Measurements from ENCODE around the gene PGAM4.
"Not testable (repeated sequence)": the region's sequence is repeated elsewhere in the genome, so short reads cannot be mapped to it uniquely, and the experiment has no call there.

PGAM4 gene

DNA sequence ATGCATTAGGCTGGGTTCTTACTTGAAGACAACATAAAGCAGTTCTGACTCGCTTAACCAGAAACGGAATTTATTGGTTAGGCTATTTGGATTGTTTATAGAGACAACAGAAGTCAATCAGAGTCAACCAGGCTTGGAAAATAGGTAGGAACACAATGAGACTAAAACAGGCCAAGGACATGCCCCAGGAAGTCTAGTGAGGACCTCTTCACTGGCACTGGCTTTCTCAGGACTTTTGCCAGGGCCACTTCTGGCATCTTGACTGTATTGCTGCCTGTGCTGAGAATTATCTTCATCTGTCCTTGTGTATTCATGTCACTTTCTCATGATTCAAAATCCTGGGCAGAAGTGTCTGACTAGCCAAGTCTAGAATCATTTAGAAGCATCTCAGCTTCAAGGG, 19.6 kb downstream of the PGAM4 start:
- FAIRE-seq (no peak), DNase-seq (ENCODE audit: insufficient read length, low spot score) (no peak)
- no peak for TF ChIP-seq CTCF (IDR thresholded peaks at IDR 0.05; ENCODE audit: insufficient read depth, missing control alignments)

- FAIRE-seq (no peak), DNase-seq (ENCODE audit: insufficient read length, low spot score) (no peak)
- TF ChIP-seq CTCF (IDR thresholded peaks at IDR 0.05; ENCODE audit: insufficient read depth, missing control alignments): no peak
These were observed 22.9 kb downstream of the PGAM4 start for GRCh38 chrX:77946571-77946970.

GRCh38 chrX:77945910-77946545, 23.4 kb downstream of the PGAM4 start:
- no peak for DNase-seq (ENCODE audit: insufficient read length, low spot score)
- TF ChIP-seq CTCF (IDR thresholded peaks at IDR 0.05; ENCODE audit: insufficient read depth, missing control alignments): no peak
- FAIRE-seq: no peak

GRCh38 chrX:77945031-77945430, 24.4 kb downstream of the PGAM4 start:
- DNase-seq (ENCODE audit: insufficient read length, low spot score); FAIRE-seq: not testable (repeated sequence)

DNA sequence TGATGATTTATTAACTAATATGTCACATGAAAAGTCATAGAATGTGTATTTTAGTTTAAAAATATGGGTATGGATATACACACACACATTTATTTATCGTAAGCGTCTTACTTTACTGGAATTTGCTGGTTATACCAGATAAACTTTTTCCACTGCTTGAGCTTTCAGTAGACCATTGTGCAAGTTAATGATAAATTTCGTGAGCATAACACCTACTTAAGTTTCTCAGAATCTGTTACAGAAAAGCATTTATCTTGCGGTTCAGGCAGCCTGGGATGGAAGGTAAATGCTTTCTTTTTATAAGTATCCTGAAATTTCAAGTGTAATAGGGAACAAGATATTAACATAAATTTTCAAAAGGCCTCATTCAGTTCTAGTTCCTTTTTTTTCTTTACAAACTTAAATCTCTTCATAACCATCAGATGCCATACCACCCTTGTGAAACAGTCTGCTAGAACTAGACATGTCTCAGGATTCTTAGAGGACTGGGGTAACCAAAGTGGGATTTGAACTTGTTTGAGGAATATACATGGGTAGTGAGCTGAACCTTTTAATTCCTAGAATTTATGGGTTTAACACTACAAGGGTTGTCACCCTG, 31.3 kb downstream of the PGAM4 start:
- FAIRE-seq (no peak), DNase-seq (ENCODE audit: insufficient read length, low spot score) (no peak)
- no peak for TF ChIP-seq CTCF (IDR thresholded peaks at IDR 0.05; ENCODE audit: insufficient read depth, missing control alignments)

- no peak for TF ChIP-seq CTCF (IDR thresholded peaks at IDR 0.05; ENCODE audit: insufficient read depth, missing control alignments)
- FAIRE-seq: no peak
- no peak for DNase-seq (ENCODE audit: insufficient read length, low spot score)
These were observed 32.1 kb downstream of the PGAM4 start for GRCh38 chrX:77937291-77937690.

- peak; percentile 48 for FAIRE-seq
- DNase-seq (ENCODE audit: insufficient read length, low spot score): no peak
- TF ChIP-seq CTCF (IDR thresholded peaks at IDR 0.05; ENCODE audit: insufficient read depth, missing control alignments): no peak
These were observed 33.1 kb downstream of the PGAM4 start for GRCh38 chrX:77936299-77936698.
